ENCODE results near the gene MYBPC1.
"Not testable (repeated sequence)": the region's sequence is repeated elsewhere in the genome, so short reads cannot be mapped to it uniquely, and the experiment has no call there.

Gene MYBPC1

DNA sequence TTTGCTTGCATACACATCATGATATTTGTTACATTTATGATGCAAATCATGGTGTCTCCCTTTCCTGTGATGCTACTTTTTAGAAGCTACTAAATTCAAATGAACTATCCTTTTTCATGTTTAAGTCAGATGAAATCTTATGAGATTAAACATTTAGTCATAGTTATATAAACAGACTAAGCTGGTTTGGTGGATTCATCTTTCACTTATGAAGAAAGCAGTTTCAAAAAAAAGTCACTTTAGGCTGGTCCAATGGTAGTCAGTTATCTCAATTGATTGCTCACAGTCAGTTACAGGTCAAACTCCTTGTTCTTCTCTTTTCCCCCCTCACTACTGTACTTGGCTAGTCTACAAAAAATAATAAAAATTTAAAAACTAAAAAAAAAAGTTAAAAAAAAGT, 124.8 kb downstream of the MYBPC1 start:
- Histone ChIP-seq H3K9me3 (ENCODE audit: control insufficient read depth, low read length) (no peaks in the 10 kb centered on the region), H3K9ac (ENCODE audit: low read length) (no peak overlapping the region), H3K36me3 (ENCODE audit: control insufficient read depth, insufficient read depth, low read length, severe bottlenecking) (peaks cover 19% of the 10 kb centered on the region), H3K27me3 (replicated peaks; ENCODE audit: control insufficient read depth, insufficient read depth, low read length) (no peaks in the 10 kb centered on the region), H3K4me3 (ENCODE audit: low read length) (no peak overlapping the region), H3K4me1 (ENCODE audit: control insufficient read depth, insufficient read depth, low read length) (peaks cover 19% of the 10 kb centered on the region)
- peak; percentile 41 for DNase-seq (ENCODE audit: low read depth)

DNA sequence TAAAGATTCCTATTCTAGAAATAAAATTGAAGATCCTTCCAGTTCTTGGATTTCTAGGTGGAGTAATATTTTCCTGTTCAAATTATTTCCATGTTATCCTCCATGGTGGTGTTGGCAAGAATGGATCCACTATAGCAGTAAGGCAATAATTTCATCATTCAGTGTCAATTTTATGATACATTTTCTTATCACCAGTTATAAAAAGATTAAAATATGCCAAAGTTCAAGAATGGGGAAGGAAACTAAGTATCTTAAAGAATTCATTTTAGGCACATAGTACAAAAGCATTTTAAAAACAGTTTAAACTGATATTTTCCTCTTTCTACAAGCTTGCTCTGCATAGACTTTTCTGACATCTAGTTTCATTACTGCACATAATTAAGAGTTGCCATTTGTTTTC, 125.3 kb downstream of the MYBPC1 start:
- Histone ChIP-seq H3K4me3 (ENCODE audit: low read length) (no peak overlapping the region), H3K9me3 (ENCODE audit: control insufficient read depth, low read length) (no peaks in the 10 kb centered on the region), H3K4me1 (ENCODE audit: control insufficient read depth, insufficient read depth, low read length) (peaks cover 18% of the 10 kb centered on the region), H3K9ac (ENCODE audit: low read length) (no peak overlapping the region), H3K27me3 (replicated peaks; ENCODE audit: control insufficient read depth, insufficient read depth, low read length) (no peaks in the 10 kb centered on the region), H3K36me3 (ENCODE audit: control insufficient read depth, insufficient read depth, low read length, severe bottlenecking) (peaks cover 25% of the 10 kb centered on the region)
- no peak for DNase-seq (ENCODE audit: low read depth)

DNA sequence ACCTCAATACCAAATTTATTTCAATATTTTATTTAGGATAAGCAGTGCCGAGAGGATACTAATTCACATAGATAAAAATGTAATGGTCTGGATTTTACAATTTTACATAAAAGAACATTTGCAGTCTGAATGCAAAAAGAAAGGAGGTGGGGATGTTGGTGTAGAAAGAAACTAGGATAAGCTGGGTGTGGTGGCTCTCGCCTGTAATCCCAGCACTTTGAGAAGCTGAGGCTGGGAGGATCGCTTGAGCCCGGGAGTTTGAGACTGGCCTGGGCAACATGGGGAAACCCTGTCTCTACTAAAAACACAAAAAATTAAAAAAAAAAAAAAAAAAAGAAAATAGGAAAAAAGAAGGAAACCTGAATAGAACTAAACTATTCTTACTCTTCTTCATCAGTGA, 127.6 kb downstream of the MYBPC1 start:
- H3K27me3 ChIP-seq (replicated peaks; ENCODE audit: control insufficient read depth, insufficient read depth, low read length), result no peaks in the 10 kb centered on the region
- H3K9ac ChIP-seq (ENCODE audit: low read length), result no peak overlapping the region

DNA sequence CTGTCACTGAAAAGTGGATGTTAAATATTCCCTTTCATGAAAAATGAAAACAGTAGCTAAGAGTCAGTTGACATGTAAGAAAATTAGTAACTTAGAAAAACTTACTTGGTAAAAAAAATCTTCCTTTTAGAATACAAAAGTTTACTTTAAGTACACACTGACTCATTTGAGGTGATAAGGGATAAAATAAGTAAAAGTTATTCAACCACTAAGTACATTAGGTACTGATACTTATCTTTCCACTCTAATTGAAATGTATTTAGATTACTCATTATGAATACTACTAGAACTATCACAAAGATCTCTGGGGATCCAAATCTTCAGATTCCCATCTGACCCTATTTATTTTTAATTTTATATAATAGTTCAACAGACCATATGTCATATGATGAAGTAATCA, 132.3 kb downstream of the MYBPC1 start:
- Histone ChIP-seq H3K9ac (ENCODE audit: low read length) (no peak overlapping the region), H3K27me3 (replicated peaks; ENCODE audit: control insufficient read depth, insufficient read depth, low read length) (no peaks in the 10 kb centered on the region)
- DNase-seq (ENCODE audit: low read depth), result no peak

More for the DNA sequence above, 127.6 kb downstream of the MYBPC1 start:
- H3K4me1 ChIP-seq (ENCODE audit: control insufficient read depth, insufficient read depth, low read length), result peaks cover 6% of the 10 kb centered on the region
- H3K9me3 ChIP-seq (ENCODE audit: control insufficient read depth, low read length), result no peaks in the 10 kb centered on the region
- DNase-seq (ENCODE audit: low read depth), result no peak
- H3K36me3 ChIP-seq (ENCODE audit: control insufficient read depth, insufficient read depth, low read length, severe bottlenecking), result peaks cover 44% of the 10 kb centered on the region
- H3K4me3 ChIP-seq (ENCODE audit: low read length), result no peak overlapping the region

DNA sequence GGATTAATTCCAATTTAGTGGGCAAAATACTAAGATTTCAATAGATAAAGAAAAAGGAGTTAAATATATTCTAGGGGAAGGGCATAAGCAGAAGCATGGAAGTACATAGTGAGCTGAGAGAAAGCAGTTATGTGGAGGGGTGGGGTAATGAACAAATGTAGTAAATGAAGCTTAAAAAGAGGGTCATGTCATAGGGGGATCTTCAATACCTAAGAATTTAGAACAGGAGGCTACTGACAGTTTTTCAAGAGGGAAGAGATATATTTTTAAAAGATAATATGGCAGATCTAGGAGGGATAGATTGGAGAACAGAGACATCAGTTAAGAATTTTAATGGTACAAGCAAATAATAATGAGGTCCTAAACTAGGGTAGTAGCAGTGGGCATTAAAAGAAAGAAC, 135.1 kb downstream of the MYBPC1 start:
- H3K9ac ChIP-seq (ENCODE audit: low read length), result no peak overlapping the region
- no peak for DNase-seq (ENCODE audit: low read depth)
- peaks cover 71% of the 10 kb centered on the region for H3K36me3 ChIP-seq (ENCODE audit: control insufficient read depth, insufficient read depth, low read length, severe bottlenecking)
- no peak overlapping the region for H3K4me3 ChIP-seq (ENCODE audit: low read length)
- H3K4me1 ChIP-seq (ENCODE audit: control insufficient read depth, insufficient read depth, low read length), result no peaks in the 10 kb centered on the region
- no peaks in the 10 kb centered on the region for H3K27me3 ChIP-seq (replicated peaks; ENCODE audit: control insufficient read depth, insufficient read depth, low read length)
- no peaks in the 10 kb centered on the region for H3K9me3 ChIP-seq (ENCODE audit: control insufficient read depth, low read length)

More for the DNA sequence above, 132.3 kb downstream of the MYBPC1 start:
- no peaks in the 10 kb centered on the region for H3K9me3 ChIP-seq (ENCODE audit: control insufficient read depth, low read length)
- H3K4me3 ChIP-seq (ENCODE audit: low read length), result no peak overlapping the region
- no peaks in the 10 kb centered on the region for H3K4me1 ChIP-seq (ENCODE audit: control insufficient read depth, insufficient read depth, low read length)
- H3K36me3 ChIP-seq (ENCODE audit: control insufficient read depth, insufficient read depth, low read length, severe bottlenecking), result peaks cover 68% of the 10 kb centered on the region

DNA sequence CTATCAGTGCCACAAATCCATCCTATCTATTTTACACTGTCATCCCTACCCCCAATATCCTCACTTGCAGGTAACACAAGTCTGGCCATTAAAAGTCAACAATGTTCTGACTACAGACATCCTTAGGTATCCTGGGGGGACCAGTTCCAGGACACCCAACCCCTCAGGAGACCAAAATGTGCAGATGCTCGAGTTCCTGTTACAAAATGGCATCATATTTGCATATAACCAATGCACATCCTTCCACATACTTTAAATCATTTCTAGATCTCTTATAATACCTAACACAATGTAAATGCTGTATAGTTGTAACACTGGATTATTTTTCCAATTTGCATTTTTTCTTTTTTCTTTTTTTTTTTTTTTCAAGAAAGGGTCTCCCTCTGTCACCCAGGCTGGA, 137.5 kb downstream of the MYBPC1 start:
- DNase-seq (ENCODE audit: low read depth), result no peak
- Histone ChIP-seq H3K4me1 (ENCODE audit: control insufficient read depth, insufficient read depth, low read length) (no peaks in the 10 kb centered on the region), H3K27me3 (replicated peaks; ENCODE audit: control insufficient read depth, insufficient read depth, low read length) (no peaks in the 10 kb centered on the region), H3K9me3 (ENCODE audit: control insufficient read depth, low read length) (no peaks in the 10 kb centered on the region), H3K9ac (ENCODE audit: low read length) (no peak overlapping the region), H3K36me3 (ENCODE audit: control insufficient read depth, insufficient read depth, low read length, severe bottlenecking) (peaks cover 53% of the 10 kb centered on the region), H3K4me3 (ENCODE audit: low read length) (no peak overlapping the region)

DNA sequence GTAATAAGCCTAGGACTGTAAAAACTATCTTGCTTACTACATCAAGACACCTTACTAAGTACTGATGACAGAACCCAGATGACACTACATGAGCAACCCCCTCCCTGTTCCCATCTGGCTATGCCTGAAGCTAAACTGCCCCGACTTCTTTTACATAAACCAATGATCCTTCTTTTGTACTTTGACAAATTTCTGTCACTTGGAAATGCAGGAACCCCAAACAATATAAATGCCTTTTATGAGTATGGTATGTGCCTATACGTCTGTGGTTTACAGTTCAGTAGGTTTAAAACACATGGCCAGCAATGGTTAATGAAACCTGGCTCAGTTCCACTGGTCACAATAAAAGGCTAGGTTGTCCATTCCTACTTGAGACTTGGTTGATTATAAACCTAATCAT, 138.4 kb downstream of the MYBPC1 start:
- no peak overlapping the region for H3K9ac ChIP-seq (ENCODE audit: low read length)
- H3K4me1 ChIP-seq (ENCODE audit: control insufficient read depth, insufficient read depth, low read length), result no peaks in the 10 kb centered on the region

DNA sequence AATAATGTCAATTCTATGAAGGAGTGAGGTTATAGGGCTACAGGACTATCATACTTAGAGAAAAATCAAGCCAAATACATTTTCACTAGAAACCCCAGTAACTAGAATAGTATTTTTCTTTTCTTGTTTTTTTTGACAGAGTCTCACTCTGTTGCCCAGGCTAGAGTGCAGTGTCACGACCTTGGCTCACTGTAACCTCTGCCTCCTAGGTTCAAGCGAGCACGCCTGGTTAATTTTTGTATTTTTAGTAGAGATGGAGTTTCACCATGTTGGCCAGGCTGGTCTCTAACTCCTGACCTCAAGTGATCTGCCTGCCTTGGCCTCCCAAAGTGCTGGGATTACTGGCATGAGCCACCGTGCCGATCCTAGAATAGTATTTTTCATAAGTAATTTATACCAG, 139.7 kb downstream of the MYBPC1 start:
- H3K9ac ChIP-seq (ENCODE audit: low read length); H3K9me3 ChIP-seq (ENCODE audit: control insufficient read depth, low read length); H3K4me3 ChIP-seq (ENCODE audit: low read length); H3K27me3 ChIP-seq (replicated peaks; ENCODE audit: control insufficient read depth, insufficient read depth, low read length); DNase-seq (ENCODE audit: low read depth); H3K4me1 ChIP-seq (ENCODE audit: control insufficient read depth, insufficient read depth, low read length): not testable (repeated sequence)
- peaks cover 51% of the 10 kb centered on the region for H3K36me3 ChIP-seq (ENCODE audit: control insufficient read depth, insufficient read depth, low read length, severe bottlenecking)

More for the DNA sequence above, 138.4 kb downstream of the MYBPC1 start:
- Histone ChIP-seq H3K27me3 (replicated peaks; ENCODE audit: control insufficient read depth, insufficient read depth, low read length) (no peaks in the 10 kb centered on the region), H3K4me3 (ENCODE audit: low read length) (no peak overlapping the region), H3K36me3 (ENCODE audit: control insufficient read depth, insufficient read depth, low read length, severe bottlenecking) (peaks cover 58% of the 10 kb centered on the region), H3K9me3 (ENCODE audit: control insufficient read depth, low read length) (no peaks in the 10 kb centered on the region)
- DNase-seq (ENCODE audit: low read depth), result no peak

All from adipocyte (in vitro differentiated cells).